T-helper 1 cell treated with Interleukin-12 subunit alpha and Interleukin-12 subunit beta and Interleukin-4 antibody, amounts not matched to agents 30 ng/mL and 1 ng/mL, for 36 hours (primary cell): Measurements from ENCODE around the gene JSRP1. TPM values are rescaled to one million over a fixed set of nuclear protein-coding genes. Genes with fewer than 3 reads are reported as not detected.

Source experiments
- intact Hi-C: fragments of 100-400 bp; cut with micrococcal nuclease; formaldehyde crosslinking; loops from one replicate; pipeline ENCODE4 v1.15.1; 2024
- total RNA-seq: library from RNA; stranded (reverse); gene quantifications from 2 replicates; pipeline ENCODE4 v1.2.3, GENCODE V29; 2022

The JSRP1 gene
- total RNA-seq, 1 donor from 2014 or later, result not detected

- intact Hi-C loops, result no loop called here
Measured at GRCh38 chr19:2221918-2222317, 34.3 kb downstream of the JSRP1 start.

GRCh38 chr19:2221250-2221831 lies 34.9 kb downstream of the JSRP1 start:
- intact Hi-C loops, result no loop called here

- intact Hi-C loops, result no loop called here
Measured at GRCh38 chr19:2219726-2220125, 36.5 kb downstream of the JSRP1 start.

- intact Hi-C loops, result no loop called here
Measured at GRCh38 chr19:2217591-2217990, 38.6 kb downstream of the JSRP1 start.

- intact Hi-C loops, result no loop called here
Measured at GRCh38 chr19:2216361-2217225, 39.6 kb downstream of the JSRP1 start.

GRCh38 chr19:2215281-2215751 lies 40.9 kb downstream of the JSRP1 start:
- intact Hi-C loops, result no loop called here

GRCh38 chr19:2214251-2214650 lies 42.0 kb downstream of the JSRP1 start:
- intact Hi-C loops, result no loop called here

GRCh38 chr19:2213799-2214198 lies 42.4 kb downstream of the JSRP1 start:
- intact Hi-C loops, result no loop called here

GRCh38 chr19:2212861-2213711 lies 43.1 kb downstream of the JSRP1 start:
- intact Hi-C loops, result no loop called here

GRCh38 chr19:2210987-2211740 lies 45.1 kb downstream of the JSRP1 start:
- intact Hi-C loops, result no loop called here

GRCh38 chr19:2210206-2210605 lies 46.0 kb downstream of the JSRP1 start:
- intact Hi-C loops, result no loop called here

- intact Hi-C loops, result no loop called here
Measured at GRCh38 chr19:2209408-2209807, 46.8 kb downstream of the JSRP1 start.

- intact Hi-C loops, result no loop called here
Measured at GRCh38 chr19:2208975-2209374, 47.2 kb downstream of the JSRP1 start.

GRCh38 chr19:2207991-2208860 lies 48.0 kb downstream of the JSRP1 start:
- intact Hi-C loops, result no loop called here

GRCh38 chr19:2207008-2207407 lies 49.2 kb downstream of the JSRP1 start:
- intact Hi-C loops, result no loop called here

GRCh38 chr19:2202366-2202765 lies 53.9 kb downstream of the JSRP1 start:
- intact Hi-C loops, result no loop called here
